8988T (cell line): Measurements from ENCODE around the gene HCFC1.
A peak's percentile ranks its signal among the peaks of the same experiment; 100 is the strongest.

Experiments
- DNase-seq: peaks from one replicate; pipeline ENCODE4 v3.0.0; 2011

The HCFC1 gene

GRCh38 chrX:153956044-153956907 is 15.3 kb downstream of the HCFC1 start:
- no peak for DNase-seq

GRCh38 chrX:153955228-153955732 is 16.3 kb downstream of the HCFC1 start:
- no peak for DNase-seq

- DNase-seq, result no peak
Measured at GRCh38 chrX:153954558-153955227, 16.9 kb downstream of the HCFC1 start.

GRCh38 chrX:153953892-153954557 is 17.6 kb downstream of the HCFC1 start:
- no peak for DNase-seq

- DNase-seq, result peak; percentile 92
Measured at GRCh38 chrX:153953342-153953830, 18.2 kb downstream of the HCFC1 start.

- no peak for DNase-seq
Measured at GRCh38 chrX:153952373-153953026, 19.1 kb downstream of the HCFC1 start.

GRCh38 chrX:153951683-153952372 is 19.8 kb downstream of the HCFC1 start:
- no peak for DNase-seq

- no peak for DNase-seq
Measured at GRCh38 chrX:153950127-153950526, 21.5 kb downstream of the HCFC1 start.

GRCh38 chrX:153948847-153949805 is 22.5 kb downstream of the HCFC1 start:
- no peak for DNase-seq

GRCh38 chrX:153948002-153948466 is 23.6 kb downstream of the HCFC1 start:
- DNase-seq, result no peak

GRCh38 chrX:153947009-153947769 is 24.4 kb downstream of the HCFC1 start:
- peak; percentile 86 for DNase-seq

GRCh38 chrX:153945956-153946943 is 25.4 kb downstream of the HCFC1 start:
- DNase-seq, result no peak

GRCh38 chrX:153944800-153945150 is 26.8 kb downstream of the HCFC1 start:
- no peak for DNase-seq

- no peak for DNase-seq
Measured at GRCh38 chrX:153944140-153944799, 27.3 kb downstream of the HCFC1 start, which contains the start of gene RENBP. TSS of gene RENBP (minus strand) at chrX:153944643. CDS start at chrX:153944610, 33 bp downstream.

GRCh38 chrX:153941336-153942252 is 30.0 kb downstream of the HCFC1 start:
- DNase-seq, result no peak

GRCh38 chrX:153939573-153939972 is 32.0 kb downstream of the HCFC1 start:
- DNase-seq, result no peak

GRCh38 chrX:153938226-153938786 is 33.3 kb downstream of the HCFC1 start:
- no peak for DNase-seq
